ENCODE results near the gene NPTXR.

DNA sequence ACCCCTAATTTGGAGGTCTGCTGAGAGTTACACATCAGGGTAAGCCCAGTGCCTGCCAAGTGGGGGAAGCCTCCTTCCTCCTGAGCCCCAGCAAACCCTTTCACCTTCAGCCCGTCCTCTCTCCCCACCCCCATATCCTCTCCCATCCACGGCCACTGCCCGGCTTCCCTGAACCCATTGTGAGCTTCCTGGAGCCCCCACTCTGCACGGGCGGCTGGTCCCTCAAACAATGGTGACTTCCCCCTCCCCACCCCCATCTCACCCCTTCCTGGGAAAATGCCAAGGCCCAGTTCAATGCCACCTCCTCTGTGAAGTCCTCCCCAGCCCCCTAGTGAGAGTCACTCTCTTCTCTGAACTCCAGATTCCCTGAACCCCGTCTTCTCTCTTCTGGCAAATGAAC, 67.7 kb downstream of the NPTXR start:
- TF ChIP-seq CTCF (IDR thresholded peaks at IDR 0.05; ENCODE audit: low read depth, low read length, missing input control) (no peak), ATF3 (IDR thresholded peaks at IDR 0.05) (no peak)

Measured in liver (tissue), 3 donors.